Esophagus squamous epithelium (tissue), 5 donors: Measurements from ENCODE around the gene KRTAP10-11. TPM values are rescaled to one million over a fixed set of nuclear protein-coding genes. Genes with fewer than 3 reads are reported as not detected.

Experiments
- DNase-seq: peaks from one replicate; lab custom pipeline; 2025; lab: John Stamatoyannopoulos, UW
- H3K27ac ChIP-seq, 4 donors: fragments of 200-600 bp; sonication (generic); one replicate each; pipeline ENCODE4 v1.5.1; 2016 to 2019; ENCODE audit warnings: mild to moderate bottlenecking in 1 of 4
- H3K27me3 ChIP-seq, 4 donors: fragments of 200-600 bp; sonication (generic); 1 replicate in 3 of 4; 2 replicates in 1 of 4; pipeline versions ENCODE4 v1.5.1 to v1.6.0; 2017 to 2021; ENCODE audit warnings: antibody characterized with exemption in 1 of 4
- H3K36me3 ChIP-seq, 3 donors: fragments of 200-600 bp; sonication (generic); one replicate each; pipeline ENCODE4 v1.5.1; 2016 to 2019
- H3K4me1 ChIP-seq, 3 donors: fragments of 200-600 bp; sonication (generic); one replicate each; pipeline ENCODE4 v1.5.1; 2017 to 2019
- H3K4me3 ChIP-seq, 4 donors: fragments of 200-600 bp; sonication (generic); 1 replicate in 3 of 4; 2 replicates in 1 of 4; pipeline ENCODE4 v1.5.1; 2016 to 2019; ENCODE audit warnings: mild to moderate bottlenecking in 2 of 4, moderate library complexity in 1 of 4
- H3K9me3 ChIP-seq, 3 donors: fragments of 200-600 bp; sonication (generic); one replicate each; pipeline ENCODE4 v1.5.1; 2016 to 2019
- CTCF ChIP-seq, 6 experiments: fragments of 450-650 bp in 4 of 6; fragments of 200-600 bp in 2 of 6; sonication (generic) in 2 of 6; IDR thresholded peaks; one replicate each; pipeline ENCODE4 v1.5.1; 2016 to 2019; ENCODE audit warnings: antibody characterized with exemption in 6 of 6, mild to moderate bottlenecking in 4 of 6, moderate library complexity in 4 of 6
- POLR2A ChIP-seq, 4 donors: fragments of 450-650 bp; IDR thresholded peaks; one replicate each; pipeline ENCODE4 v1.6.1; 2017; ENCODE audit warnings: antibody characterized with exemption in 4 of 4, mild to moderate bottlenecking in 4 of 4, moderate library complexity in 3 of 4
- WGBS, 2 donors: methylation state at CpG; one replicate each; pipeline ENCODE4 v1.1.5; 2018; 5-methylcytosine and 5-hydroxymethylcytosine counted together
- intact Hi-C: fragments of 100-400 bp; cut with DNase I; formaldehyde crosslinking; loops from one replicate; pipeline ENCODE4 v1.15.0; 2022
- small RNA-seq, 4 donors: library from RNA; depleted of rRNA; stranded (forward); fragments of <200 nt; gene quantifications; one replicate each; pipeline ENCODE3, GENCODE V24; 2016
- total RNA-seq, 4 donors: library from RNA; depleted of rRNA; stranded (reverse); fragments of >200 nt; gene quantifications; one replicate each; pipeline ENCODE4 v1.1.0, GENCODE V29; 2016
- donor health status: DM: yes; HTN: yes; CAD: no.

KRTAP10-11 gene
- total RNA-seq, 4 donors from 2014 or later, result not detected

- H3K36me3 ChIP-seq, result no peaks in the 10 kb centered on the region
- H3K4me3 ChIP-seq, result no peak overlapping the region
- WGBS, 2 donors, result 65 to 69% methylated on average over 3 to 7 of the region's 8 CpGs
- TF ChIP-seq POLR2A (IDR thresholded peaks at IDR 0.05) (no peak), CTCF (IDR thresholded peaks at IDR 0.05) (no peak)
- H3K9me3 ChIP-seq, result peaks cover 0 to 18% (median 3%) of the 10 kb centered on the region in 3 donors
- peaks cover 0 to 77% (median 0%) of the 10 kb centered on the region in 4 donors for H3K27me3 ChIP-seq
- H3K27ac ChIP-seq, result no peak overlapping the region
- intact Hi-C loops, result no loop called here
- H3K4me1 ChIP-seq, result no peaks in the 10 kb centered on the region
- DNase-seq, result no peak
Observed at GRCh38 chr21:44695184-44695583, 49.0 kb downstream of the KRTAP10-11 start.

GRCh38 chr21:44695641-44696040 is 49.4 kb downstream of the KRTAP10-11 start:
- no peak overlapping the region for H3K27ac ChIP-seq
- H3K36me3 ChIP-seq, result no peaks in the 10 kb centered on the region
- peaks cover 0 to 18% (median 3%) of the 10 kb centered on the region in 3 donors for H3K9me3 ChIP-seq
- intact Hi-C loops, result no loop called here
- DNase-seq, result no peak
- peaks cover 0 to 78% (median 0%) of the 10 kb centered on the region in 4 donors for H3K27me3 ChIP-seq
- H3K4me1 ChIP-seq, result no peaks in the 10 kb centered on the region
- TF ChIP-seq CTCF (IDR thresholded peaks at IDR 0.05) (no peak), POLR2A (IDR thresholded peaks at IDR 0.05) (no peak)
- WGBS, 2 donors, result 67 to 74% methylated on average over 8 of the region's 8 CpGs
- H3K4me3 ChIP-seq, result no peak overlapping the region

GRCh38 chr21:44696572-44696971 is 50.4 kb downstream of the KRTAP10-11 start:
- Histone ChIP-seq H3K36me3 (no peaks in the 10 kb centered on the region), H3K27me3 (peaks cover 0 to 78% (median 0%) of the 10 kb centered on the region in 4 donors), H3K4me3 (no peak overlapping the region), H3K9me3 (peaks cover 0 to 18% (median 3%) of the 10 kb centered on the region in 3 donors), H3K4me1 (no peaks in the 10 kb centered on the region), H3K27ac (no peak overlapping the region)
- WGBS, 2 donors, result 59 to 74% methylated on average over 10 of the region's 10 CpGs
- intact Hi-C loops, result no loop called here
- no peak for DNase-seq
- TF ChIP-seq CTCF (IDR thresholded peaks at IDR 0.05) (no peak), POLR2A (IDR thresholded peaks at IDR 0.05) (no peak)

Small RNA genes lying within 50 kb of the gene (small RNA-seq; reads per million reads assigned to genes)
- 0 reads per million in 4 donors for gene KRTAP12-6P

Other genes starting within 250 kb of the KRTAP10-11 start
- gene LRRC3, start 190.9 kb upstream of the KRTAP10-11 start, total RNA-seq, result 1 to 10 TPM in 2 of 4 donors, under 1 TPM in 2; 0.57 to 2.9 (median 1.1) TPM
- gene KRTAP10-1, start 106.2 kb upstream of the KRTAP10-11 start, total RNA-seq, result not detected
- gene KRTAP10-2, start 94.9 kb upstream of the KRTAP10-11 start, total RNA-seq, result not detected
- not detected for gene KRTAP10-3, start 87.6 kb upstream of the KRTAP10-11 start, total RNA-seq
- not detected for gene KRTAP10-4, start 72.7 kb upstream of the KRTAP10-11 start, total RNA-seq
- not detected for gene KRTAP10-5, start 65.8 kb upstream of the KRTAP10-11 start, total RNA-seq
- gene KRTAP10-6, start 53.9 kb upstream of the KRTAP10-11 start, total RNA-seq, result not detected
- gene KRTAP10-7, start 45.8 kb upstream of the KRTAP10-11 start, total RNA-seq, result not detected
- not detected for gene KRTAP10-8, start 34.3 kb upstream of the KRTAP10-11 start, total RNA-seq
- gene KRTAP10-9, start 19.3 kb upstream of the KRTAP10-11 start, total RNA-seq, result not detected
- not detected for gene KRTAP10-10, start 9.1 kb upstream of the KRTAP10-11 start, total RNA-seq
- not detected for gene KRTAP12-4, start 8.2 kb downstream of the KRTAP10-11 start, total RNA-seq
- gene KRTAP12-3, start 11.5 kb downstream of the KRTAP10-11 start, total RNA-seq, result not detected
- gene KRTAP12-2, start 20.5 kb downstream of the KRTAP10-11 start, total RNA-seq, result not detected
- gene KRTAP12-1, start 35.7 kb downstream of the KRTAP10-11 start, total RNA-seq, result not detected
- not detected for gene KRTAP10-12, start 50.8 kb downstream of the KRTAP10-11 start, total RNA-seq
- not detected for gene TSPEAR, start 65.2 kb downstream of the KRTAP10-11 start, total RNA-seq
- 10 to 100 TPM; 27.9 to 70.0 (median 51.1) TPM for gene UBE2G2, start 155.4 kb downstream of the KRTAP10-11 start, total RNA-seq
- gene SUMO3, start 171.6 kb downstream of the KRTAP10-11 start, total RNA-seq, result 10 to 100 TPM; 22.9 to 55.0 (median 46.5) TPM
- 100 to 1,000 TPM in 3 of 4 donors, 10 to 100 TPM in 1; 83.1 to 132 (median 114) TPM for gene PTTG1IP, start 227.3 kb downstream of the KRTAP10-11 start, total RNA-seq